Activated T-helper 2 cell treated with anti-CD3 and anti-CD28 coated beads, Interferon-gamma antibody, Interleukin-2, Interleukin-4, amounts not matched to agents 10 μg/mL and 5 μg/mL and 100 μg/mL, durations not matched to agents 14 hours and 24 hours and 36 hours (primary cell): ENCODE results near the gene DNAH1. TPM values are rescaled to one million over a fixed set of nuclear protein-coding genes. Genes with fewer than 3 reads are reported as not detected.
A peak's percentile ranks its signal among the peaks of the same experiment; 100 is the strongest.

Experiments used
- DNase-seq: peaks from one replicate; pipeline ENCODE4 v3.0.0; 2021; ENCODE audit warnings: low spot score
- H3K27ac Mint-ChIP-seq: one replicate; pipeline ENCODE4 v1.8.0; 2021; ENCODE audit warnings: mixed read lengths
- H3K27me3 Mint-ChIP-seq: one replicate; pipeline ENCODE4 v1.8.0; 2021; ENCODE audit warnings: low read depth, mixed read lengths
- H3K36me3 Mint-ChIP-seq: one replicate; pipeline ENCODE4 v1.8.0; 2021; ENCODE audit warnings: low read depth, mixed read lengths
- H3K4me1 Mint-ChIP-seq: one replicate; pipeline ENCODE4 v1.8.0; 2021; ENCODE audit warnings: low read depth, mixed read lengths
- H3K4me3 Mint-ChIP-seq: one replicate; pipeline ENCODE4 v1.8.0; 2021; ENCODE audit warnings: low read depth, mild to moderate bottlenecking, moderate library complexity, mixed read lengths
- H3K9me3 Mint-ChIP-seq: one replicate; pipeline ENCODE4 v1.8.0; 2021; ENCODE audit warnings: mixed read lengths
- intact Hi-C: fragments of 100-400 bp; cut with micrococcal nuclease; formaldehyde crosslinking; loops from one replicate; pipeline ENCODE4 v1.15.1; 2023
- total RNA-seq: library from RNA; stranded (reverse); gene quantifications from 2 replicates; pipeline ENCODE4 v1.2.3, GENCODE V29; 2022

DNAH1 gene
- total RNA-seq, 1 donor from 2014 or later: 9.8 TPM

GRCh38 chr3:52306978-52307377 is 9.1 kb upstream of the DNAH1 start:
- Mint-ChIP-seq H3K9me3 (no peaks in the 10 kb centered on the region), H3K4me3 (no peak overlapping the region), H3K27ac (no peak overlapping the region), H3K27me3 (no peaks in the 10 kb centered on the region), H3K36me3 (peaks cover 3% of the 10 kb centered on the region), H3K4me1 (peaks cover 5% of the 10 kb centered on the region)
- DNase-seq: no peak
- intact Hi-C loops: no loop called here

- intact Hi-C loops: no loop called here
- H3K4me1 Mint-ChIP-seq: peaks cover 8% of the 10 kb centered on the region
- no peaks in the 10 kb centered on the region for H3K27me3 Mint-ChIP-seq
Observed at GRCh38 chr3:52308308-52308707, 7.8 kb upstream of the DNAH1 start.

GRCh38 chr3:52310861-52311575 is 5.1 kb upstream of the DNAH1 start:
- Mint-ChIP-seq H3K9me3 (no peaks in the 10 kb centered on the region), H3K4me3 (no peak overlapping the region), H3K4me1 (peaks cover 20% of the 10 kb centered on the region), H3K36me3 (peaks cover 3% of the 10 kb centered on the region), H3K27ac (peak overlapping the region; percentile 19), H3K27me3 (no peaks in the 10 kb centered on the region)
- intact Hi-C loops: no loop called here
- no peak for DNase-seq

More at GRCh38 chr3:52308308-52308707, 7.8 kb upstream of the DNAH1 start:
- Mint-ChIP-seq H3K4me3 (no peak overlapping the region), H3K36me3 (peaks cover 3% of the 10 kb centered on the region), H3K27ac (no peak overlapping the region), H3K9me3 (no peaks in the 10 kb centered on the region)
- DNase-seq: no peak

DNA sequence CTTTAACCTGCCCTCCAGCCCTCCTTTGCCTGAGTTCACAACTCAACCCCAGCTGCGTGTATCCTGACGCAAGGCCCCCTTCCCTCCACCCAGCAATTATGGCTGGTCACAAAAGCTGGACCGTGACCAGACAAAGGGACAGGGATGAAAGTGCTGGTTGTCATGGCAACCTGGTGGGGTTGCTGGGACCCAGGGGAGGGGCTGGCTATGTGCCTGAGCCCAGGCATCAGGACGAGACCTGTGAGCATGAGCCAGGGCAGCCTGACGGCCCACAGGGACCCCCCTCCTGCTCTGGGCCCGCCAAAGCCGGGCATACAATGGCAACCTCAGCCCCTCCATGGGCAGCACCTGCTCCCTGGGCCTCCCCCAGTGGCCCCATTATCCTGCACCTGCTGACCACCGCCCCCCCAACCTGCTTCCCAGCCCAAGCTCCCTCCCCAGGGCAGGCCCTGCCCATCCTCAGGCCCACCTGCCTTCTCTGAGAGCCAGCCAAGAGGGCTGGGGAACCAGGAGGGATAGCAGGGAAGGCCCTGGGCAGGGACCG is 4.5 kb upstream of the DNAH1 start:
- no peaks in the 10 kb centered on the region for H3K27me3 Mint-ChIP-seq
- no peaks in the 10 kb centered on the region for H3K9me3 Mint-ChIP-seq
- DNase-seq: no peak
- peaks cover 3% of the 10 kb centered on the region for H3K36me3 Mint-ChIP-seq
- intact Hi-C loops: no loop called here
- H3K27ac Mint-ChIP-seq: peak overlapping the region; percentile 19
- peaks cover 20% of the 10 kb centered on the region for H3K4me1 Mint-ChIP-seq
- no peak overlapping the region for H3K4me3 Mint-ChIP-seq

DNA sequence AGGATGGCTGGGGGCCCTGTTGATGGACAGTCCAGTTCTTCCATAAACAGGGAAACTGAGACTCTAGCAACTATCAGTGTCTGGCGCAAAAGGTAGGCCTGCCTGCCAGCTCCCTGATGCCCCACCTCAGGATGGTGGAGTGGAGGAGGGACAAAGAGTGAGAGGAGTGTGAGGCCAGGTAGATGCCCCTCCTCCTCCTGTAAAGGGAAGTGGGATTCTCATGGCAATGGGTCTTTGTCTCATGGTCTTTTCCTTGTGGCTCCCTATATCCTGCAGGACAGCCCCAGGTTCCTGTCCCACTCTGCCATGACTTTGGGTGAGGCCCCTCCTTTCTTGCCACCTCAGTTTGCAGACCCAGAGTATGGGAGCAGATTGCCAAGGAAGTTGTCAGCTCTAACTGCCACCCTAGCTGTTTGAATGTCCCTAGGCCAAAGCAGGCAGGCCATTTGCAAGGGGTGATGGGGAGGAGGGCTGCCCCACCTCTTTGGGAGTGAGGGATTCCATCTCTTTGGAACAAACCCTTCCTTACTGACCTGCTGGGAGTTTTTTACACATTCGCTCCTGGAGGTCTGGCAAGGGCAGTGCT is 2.8 kb upstream of the DNAH1 start:
- H3K4me1 Mint-ChIP-seq: peaks cover 26% of the 10 kb centered on the region
- no peak for DNase-seq
- H3K4me3 Mint-ChIP-seq: no peak overlapping the region
- no peaks in the 10 kb centered on the region for H3K9me3 Mint-ChIP-seq
- peaks cover 3% of the 10 kb centered on the region for H3K36me3 Mint-ChIP-seq
- peak overlapping the region; percentile 59 for H3K27ac Mint-ChIP-seq
- no peaks in the 10 kb centered on the region for H3K27me3 Mint-ChIP-seq
- intact Hi-C loops: no loop called here

- no peak for DNase-seq
- H3K36me3 Mint-ChIP-seq: peaks cover 3% of the 10 kb centered on the region
- H3K4me3 Mint-ChIP-seq: no peak overlapping the region
- H3K9me3 Mint-ChIP-seq: no peaks in the 10 kb centered on the region
- H3K27me3 Mint-ChIP-seq: no peaks in the 10 kb centered on the region
- H3K27ac Mint-ChIP-seq: peak overlapping the region; percentile 58
- intact Hi-C loops: no loop called here
- peaks cover 26% of the 10 kb centered on the region for H3K4me1 Mint-ChIP-seq
Observed at GRCh38 chr3:52313774-52314188, 2.3 kb upstream of the DNAH1 start.

DNA sequence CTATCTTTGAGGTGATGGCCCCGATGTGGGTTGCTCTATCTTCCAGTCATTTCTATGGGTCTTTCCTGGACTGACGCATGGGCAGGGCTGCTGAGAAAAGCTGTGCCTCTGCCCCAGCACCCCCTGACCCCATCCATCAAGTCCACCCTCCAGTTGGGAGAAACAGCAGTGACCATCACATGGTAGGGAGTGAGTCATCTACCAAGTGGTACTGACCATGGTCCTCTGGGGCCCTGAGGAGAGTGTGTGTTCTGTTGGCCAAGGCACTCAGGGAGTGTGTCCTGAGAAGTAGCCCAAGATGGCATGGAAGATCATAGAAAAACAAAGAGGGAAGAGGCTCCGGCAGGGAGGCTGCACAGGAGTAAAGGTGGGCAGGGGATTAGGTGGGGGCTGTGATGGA is 1.6 kb upstream of the DNAH1 start:
- H3K27me3 Mint-ChIP-seq: no peaks in the 10 kb centered on the region
- H3K36me3 Mint-ChIP-seq: peaks cover 3% of the 10 kb centered on the region
- no peak for DNase-seq
- no peaks in the 10 kb centered on the region for H3K9me3 Mint-ChIP-seq
- no peak overlapping the region for H3K27ac Mint-ChIP-seq
- peaks cover 26% of the 10 kb centered on the region for H3K4me1 Mint-ChIP-seq
- no peak overlapping the region for H3K4me3 Mint-ChIP-seq
- intact Hi-C loops: no loop called here

DNA sequence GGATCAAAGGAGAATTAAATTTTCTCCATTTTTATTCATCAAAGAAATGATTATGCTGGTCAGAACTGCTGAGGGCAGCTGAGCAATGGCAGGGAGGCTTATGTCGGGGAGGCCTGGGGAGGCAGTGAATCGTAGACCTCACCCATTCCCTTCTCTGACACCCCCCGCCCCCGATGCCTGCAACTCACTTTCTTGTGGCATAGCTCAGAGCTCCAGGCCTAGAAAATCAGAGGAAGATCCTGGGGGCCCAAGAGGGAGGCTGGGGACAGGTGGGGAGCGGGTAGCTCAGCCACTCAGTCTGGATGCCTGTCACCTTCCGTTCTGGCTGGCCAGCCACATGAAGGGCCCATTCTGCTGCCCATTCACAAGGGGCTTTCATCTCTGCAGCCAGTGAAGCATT is 1.1 kb upstream of the DNAH1 start:
- Mint-ChIP-seq H3K9me3 (no peaks in the 10 kb centered on the region), H3K4me3 (no peak overlapping the region), H3K27ac (no peak overlapping the region), H3K27me3 (no peaks in the 10 kb centered on the region), H3K36me3 (peaks cover under 1% of the 10 kb centered on the region), H3K4me1 (peaks cover 26% of the 10 kb centered on the region)
- intact Hi-C loops: no loop called here
- no peak for DNase-seq

- Mint-ChIP-seq H3K36me3 (no peaks in the 10 kb centered on the region), H3K4me3 (peak overlapping the region; percentile 39), H3K27me3 (no peaks in the 10 kb centered on the region), H3K27ac (no peak overlapping the region), H3K4me1 (peaks cover 21% of the 10 kb centered on the region), H3K9me3 (no peaks in the 10 kb centered on the region)
- peak; percentile 67 for DNase-seq
- intact Hi-C loops: no loop called here
Observed at GRCh38 chr3:52317208-52318000, 1.3 kb downstream of the DNAH1 start.

DNA sequence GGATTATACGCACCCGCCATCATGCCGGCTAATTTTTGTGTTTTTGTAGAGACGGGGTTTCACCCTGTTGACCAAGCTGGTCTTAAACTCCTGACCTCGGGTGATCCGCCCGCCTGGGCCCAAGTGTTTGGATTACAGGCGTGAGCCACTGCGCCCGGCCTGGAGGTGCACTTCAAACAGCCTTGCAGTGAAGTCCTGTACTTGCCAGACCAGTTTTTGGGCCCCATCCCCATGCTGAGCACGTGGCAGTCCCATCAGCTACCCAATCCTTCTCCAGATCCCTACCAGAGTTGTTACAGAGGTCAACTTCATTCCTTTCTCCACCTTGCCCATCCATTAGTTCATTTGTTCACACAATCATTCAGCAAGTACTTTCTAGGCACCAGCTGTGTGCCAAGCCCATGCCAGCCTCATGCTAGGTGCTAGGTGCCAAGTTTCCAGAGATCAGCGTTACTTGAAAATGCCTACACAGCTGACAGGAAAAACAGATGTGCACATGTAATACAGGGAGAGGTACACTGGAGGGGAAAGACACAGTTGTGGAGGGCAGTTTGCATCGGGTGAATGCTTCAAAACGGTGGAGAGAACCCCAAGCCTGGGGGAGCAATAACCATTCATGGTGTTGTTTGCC is 2.2 kb downstream of the DNAH1 start:
- no peak overlapping the region for H3K27ac Mint-ChIP-seq
- intact Hi-C loops: no loop called here
- no peak for DNase-seq
- no peak overlapping the region for H3K4me3 Mint-ChIP-seq
- H3K4me1 Mint-ChIP-seq: peaks cover 19% of the 10 kb centered on the region
- H3K27me3 Mint-ChIP-seq: no peaks in the 10 kb centered on the region
- no peaks in the 10 kb centered on the region for H3K9me3 Mint-ChIP-seq
- no peaks in the 10 kb centered on the region for H3K36me3 Mint-ChIP-seq

GRCh38 chr3:52319921-52320595 is 3.9 kb downstream of the DNAH1 start:
- H3K27me3 Mint-ChIP-seq: no peaks in the 10 kb centered on the region
- H3K27ac Mint-ChIP-seq: no peak overlapping the region
- no peak overlapping the region for H3K4me3 Mint-ChIP-seq
- no peak for DNase-seq
- no peaks in the 10 kb centered on the region for H3K36me3 Mint-ChIP-seq
- no peaks in the 10 kb centered on the region for H3K9me3 Mint-ChIP-seq
- H3K4me1 Mint-ChIP-seq: peaks cover 6% of the 10 kb centered on the region
- intact Hi-C loops: no loop called here

GRCh38 chr3:52321481-52321880 is 5.4 kb downstream of the DNAH1 start:
- Mint-ChIP-seq H3K4me1 (peaks cover 6% of the 10 kb centered on the region), H3K27me3 (no peaks in the 10 kb centered on the region), H3K9me3 (no peaks in the 10 kb centered on the region), H3K36me3 (no peaks in the 10 kb centered on the region), H3K4me3 (no peak overlapping the region), H3K27ac (no peak overlapping the region)
- intact Hi-C loops: no loop called here
- DNase-seq: no peak
